T47D (cell line): ENCODE measurements around the gene APOBEC2.

Experiments
- DNase-seq, 2 experiments: peaks; one replicate each; pipeline versions ENCODE4 v3.0.0 to v3.0.0-alpha.2; 2011 to 2012; ENCODE audit warnings: low read depth in 1 of 2, low spot score in 1 of 2
- JUND ChIP-seq: IDR thresholded peaks from 2 replicates; pipeline ENCODE4 v1.6.1; 2012; ENCODE audit warnings: low read depth
- in situ Hi-C: cut with HindIII; loops from 2 replicates; pipeline ENCODE4 v1.10.0; 2016; ENCODE audit warnings: low sequenced_read_pairs, low pct_unique_long_range_greater_than_20kb

Gene APOBEC2

GRCh38 chr6:41055149-41055548 lies 2.1 kb downstream of the APOBEC2 start:
- no peak for TF ChIP-seq JUND
- DNase-seq, result no peak
- in situ Hi-C loops, result no loop called here

- no peak for TF ChIP-seq JUND
- in situ Hi-C loops, result no loop called here
- DNase-seq, result no peak
These were observed 3.9 kb downstream of the APOBEC2 start for GRCh38 chr6:41056768-41057490.

GRCh38 chr6:41058783-41059181 lies 5.8 kb downstream of the APOBEC2 start:
- TF ChIP-seq JUND, result no peak
- in situ Hi-C loops, result no loop called here
- DNase-seq, result no peak

- no peak for TF ChIP-seq JUND
- in situ Hi-C loops, result no loop called here
- DNase-seq, result no peak
These were observed 6.6 kb downstream of the APOBEC2 start for GRCh38 chr6:41059556-41059955.

GRCh38 chr6:41061196-41061726 lies 8.3 kb downstream of the APOBEC2 start:
- no peak for DNase-seq
- in situ Hi-C loops, result no loop called here
- TF ChIP-seq JUND, result no peak

GRCh38 chr6:41062056-41062455 lies 9.1 kb downstream of the APOBEC2 start:
- in situ Hi-C loops, result no loop called here
- no peak for TF ChIP-seq JUND
- DNase-seq, result no peak

GRCh38 chr6:41063884-41064285 lies 10.9 kb downstream of the APOBEC2 start:
- TF ChIP-seq JUND, result no peak
- in situ Hi-C loops, result no loop called here

GRCh38 chr6:41064841-41065240 lies 11.8 kb downstream of the APOBEC2 start:
- in situ Hi-C loops, result no loop called here

More at GRCh38 chr6:41063884-41064285, 10.9 kb downstream of the APOBEC2 start:
- peak in 1 of 2 experiments; percentile 19 for DNase-seq

GRCh38 chr6:41065550-41066026 lies 12.6 kb downstream of the APOBEC2 start:
- no peak for TF ChIP-seq JUND
- no peak for DNase-seq

More at GRCh38 chr6:41064841-41065240, 11.8 kb downstream of the APOBEC2 start:
- TF ChIP-seq JUND, result no peak
- DNase-seq, result no peak

GRCh38 chr6:41066867-41067304 lies 13.9 kb downstream of the APOBEC2 start:
- in situ Hi-C loops, result no loop called here
- no peak for TF ChIP-seq JUND
- DNase-seq, result peak in 1 of 2 experiments; percentile 78

More at GRCh38 chr6:41065550-41066026, 12.6 kb downstream of the APOBEC2 start:
- in situ Hi-C loops, result no loop called here

- in situ Hi-C loops, result no loop called here
- no peak for DNase-seq
These were observed 18.5 kb downstream of the APOBEC2 start for GRCh38 chr6:41071501-41071922.

GRCh38 chr6:41071923-41072835 lies 19.2 kb downstream of the APOBEC2 start, which contains the start of gene OARD1:
Gene OARD1 (minus strand): TSS chr6:41072356. CDS start chr6:41071634, 722 bp downstream.
- DNase-seq, result peak; percentile 58 to 99
- in situ Hi-C loops, result no loop called here
- TF ChIP-seq JUND, result no peak

More at GRCh38 chr6:41071501-41071922, 18.5 kb downstream of the APOBEC2 start:
- no peak for TF ChIP-seq JUND
